Nephron progenitor cell (in vitro differentiated cells): ENCODE results near the gene PPM1B.
"Not testable (repeated sequence)": the region's sequence is repeated elsewhere in the genome, so short reads cannot be mapped to it uniquely, and the experiment has no call there.

Experiments used
- DNase-seq: peaks from one replicate; pipeline ENCODE4 v3.0.0; 2021
- H3K27ac Mint-ChIP-seq: 2 replicates; pipeline ENCODE4 v1.8.0; 2021; ENCODE audit warnings: mild to moderate bottlenecking, moderate library complexity, mixed read lengths
- H3K27me3 Mint-ChIP-seq: 2 replicates; pipeline ENCODE4 v1.8.0; 2021; ENCODE audit warnings: mild to moderate bottlenecking, low read depth, mixed read lengths; ENCODE audit not compliant: poor library complexity
- H3K36me3 Mint-ChIP-seq: 2 replicates; pipeline ENCODE4 v1.8.0; 2021; ENCODE audit warnings: low read depth, mixed read lengths
- H3K4me1 Mint-ChIP-seq: 2 replicates; pipeline ENCODE4 v1.8.0; 2021; ENCODE audit warnings: mixed read lengths
- H3K4me3 Mint-ChIP-seq: 2 replicates; pipeline ENCODE4 v1.8.0; 2021; ENCODE audit warnings: mild to moderate bottlenecking, moderate library complexity, mixed read lengths
- H3K9me3 Mint-ChIP-seq: 2 replicates; pipeline ENCODE4 v1.8.0; 2021; ENCODE audit warnings: mild to moderate bottlenecking, moderate library complexity, mixed read lengths
- TF ChIP-seq, protein P1 (sequence below): fragments of 200-600 bp; sonication (generic); IDR thresholded peaks from 2 replicates; pipeline ENCODE4 v1.5.0; 2021; ENCODE audit warnings: antibody characterized with exemption

PPM1B gene

DNA sequence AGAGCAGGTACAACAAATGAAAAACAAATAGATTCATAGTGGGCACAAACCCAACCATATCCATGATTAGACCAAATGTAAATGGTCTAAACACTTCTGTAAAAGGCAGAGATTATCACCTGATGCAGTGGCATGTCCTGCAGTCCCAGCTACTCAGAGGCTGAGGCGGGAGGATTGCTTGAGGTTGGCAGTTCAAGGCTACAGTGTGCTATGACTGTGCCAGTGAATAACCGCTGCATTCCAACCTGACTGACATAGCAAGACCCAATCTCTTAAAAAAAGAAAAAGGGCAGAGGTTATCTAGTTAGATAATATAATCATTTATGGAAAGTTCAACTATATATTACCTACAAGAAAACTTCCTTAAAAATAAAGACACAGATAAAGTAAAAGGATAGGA is 85.3 kb downstream of the PPM1B start:
- Mint-ChIP-seq H3K9me3 (peaks cover 24% of the 10 kb centered on the region), H3K27me3 (peaks cover 2% of the 10 kb centered on the region), H3K27ac (no peak overlapping the region), H3K36me3 (peaks cover 8% of the 10 kb centered on the region), H3K4me1 (no peaks in the 10 kb centered on the region), H3K4me3 (no peak overlapping the region)
- TF ChIP-seq, protein P1, sequence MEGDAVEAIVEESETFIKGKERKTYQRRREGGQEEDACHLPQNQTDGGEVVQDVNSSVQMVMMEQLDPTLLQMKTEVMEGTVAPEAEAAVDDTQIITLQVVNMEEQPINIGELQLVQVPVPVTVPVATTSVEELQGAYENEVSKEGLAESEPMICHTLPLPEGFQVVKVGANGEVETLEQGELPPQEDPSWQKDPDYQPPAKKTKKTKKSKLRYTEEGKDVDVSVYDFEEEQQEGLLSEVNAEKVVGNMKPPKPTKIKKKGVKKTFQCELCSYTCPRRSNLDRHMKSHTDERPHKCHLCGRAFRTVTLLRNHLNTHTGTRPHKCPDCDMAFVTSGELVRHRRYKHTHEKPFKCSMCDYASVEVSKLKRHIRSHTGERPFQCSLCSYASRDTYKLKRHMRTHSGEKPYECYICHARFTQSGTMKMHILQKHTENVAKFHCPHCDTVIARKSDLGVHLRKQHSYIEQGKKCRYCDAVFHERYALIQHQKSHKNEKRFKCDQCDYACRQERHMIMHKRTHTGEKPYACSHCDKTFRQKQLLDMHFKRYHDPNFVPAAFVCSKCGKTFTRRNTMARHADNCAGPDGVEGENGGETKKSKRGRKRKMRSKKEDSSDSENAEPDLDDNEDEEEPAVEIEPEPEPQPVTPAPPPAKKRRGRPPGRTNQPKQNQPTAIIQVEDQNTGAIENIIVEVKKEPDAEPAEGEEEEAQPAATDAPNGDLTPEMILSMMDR: no peak
- DNase-seq: no peak

DNA sequence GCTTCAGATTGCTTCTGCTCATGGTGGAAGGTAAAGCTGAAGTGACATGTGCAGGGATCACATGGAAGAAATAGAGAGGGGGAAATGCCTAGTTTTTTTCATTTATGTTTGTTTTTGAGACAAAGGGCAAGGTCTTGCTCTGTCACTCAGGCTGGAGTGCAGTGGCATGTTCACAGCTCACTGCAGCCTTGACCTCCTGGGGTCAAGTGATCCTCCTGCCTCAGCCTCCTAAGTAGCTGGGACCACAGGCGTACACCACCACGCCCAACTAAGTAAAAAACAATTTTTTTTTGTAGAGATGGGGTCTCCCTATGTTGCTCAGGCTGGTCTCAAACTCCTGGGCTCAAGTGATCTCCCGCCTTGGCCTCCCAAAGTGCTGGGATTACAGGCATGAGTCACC is 87.0 kb downstream of the PPM1B start:
- H3K27ac Mint-ChIP-seq, H3K4me3 Mint-ChIP-seq, H3K36me3 Mint-ChIP-seq, H3K4me1 Mint-ChIP-seq, DNase-seq, H3K27me3 Mint-ChIP-seq: not testable (repeated sequence)
- H3K9me3 Mint-ChIP-seq: peaks cover 24% of the 10 kb centered on the region

DNA sequence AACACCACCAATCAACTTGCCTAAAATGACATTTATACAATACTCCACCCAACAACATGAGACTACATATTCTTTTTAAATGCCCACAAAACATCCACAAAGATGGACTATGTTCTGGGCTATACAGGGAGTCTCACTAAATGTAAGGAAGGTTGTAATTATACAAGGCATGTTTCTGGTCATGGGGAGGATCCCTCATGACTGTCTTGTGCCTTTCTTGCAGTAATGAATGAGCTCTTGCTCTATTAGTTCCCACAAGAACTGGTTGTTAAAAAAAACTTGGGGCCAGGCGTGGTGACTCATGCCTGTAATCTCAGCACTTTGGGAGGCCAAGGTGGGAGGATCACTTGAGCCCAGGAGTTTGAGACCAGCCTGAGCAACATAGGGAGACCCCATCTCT is 89.1 kb downstream of the PPM1B start:
- H3K36me3 Mint-ChIP-seq, H3K4me3 Mint-ChIP-seq, H3K9me3 Mint-ChIP-seq, H3K27ac Mint-ChIP-seq, H3K27me3 Mint-ChIP-seq, H3K4me1 Mint-ChIP-seq, DNase-seq: not testable (repeated sequence)

DNA sequence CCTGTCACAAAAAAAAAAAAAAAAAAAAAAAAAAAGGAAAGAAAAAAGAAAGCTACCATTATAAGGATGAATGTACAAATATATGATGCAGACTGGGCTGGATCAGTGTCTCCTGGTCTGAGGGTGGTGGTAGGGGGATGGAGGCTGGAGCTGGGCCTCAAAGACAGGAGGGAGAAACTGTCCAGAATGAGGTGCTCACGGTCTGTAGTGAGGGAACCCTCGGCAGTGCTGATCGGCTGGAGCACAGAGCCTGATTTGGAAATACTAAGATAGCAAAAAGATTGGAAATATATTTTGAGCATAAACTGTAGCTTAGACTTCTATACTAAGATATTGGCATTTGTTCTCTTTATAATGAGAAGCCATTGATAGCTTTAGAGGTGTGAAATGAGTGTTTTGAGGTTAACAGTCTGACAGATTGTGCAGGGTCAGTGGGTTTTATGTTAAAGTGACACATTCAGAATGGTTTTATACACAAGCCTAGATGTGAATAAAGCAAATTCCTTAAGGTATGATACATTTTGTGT is 98.7 kb downstream of the PPM1B start:
- H3K36me3 Mint-ChIP-seq: peaks cover 3% of the 10 kb centered on the region
- H3K9me3 Mint-ChIP-seq: peaks cover 15% of the 10 kb centered on the region
- H3K27me3 Mint-ChIP-seq: no peaks in the 10 kb centered on the region
- H3K4me1 Mint-ChIP-seq: peaks cover 14% of the 10 kb centered on the region
- TF ChIP-seq, protein P1: no peak
- DNase-seq: no peak
- no peak overlapping the region for H3K4me3 Mint-ChIP-seq
- peak overlapping the region; percentile 29 for H3K27ac Mint-ChIP-seq

DNA sequence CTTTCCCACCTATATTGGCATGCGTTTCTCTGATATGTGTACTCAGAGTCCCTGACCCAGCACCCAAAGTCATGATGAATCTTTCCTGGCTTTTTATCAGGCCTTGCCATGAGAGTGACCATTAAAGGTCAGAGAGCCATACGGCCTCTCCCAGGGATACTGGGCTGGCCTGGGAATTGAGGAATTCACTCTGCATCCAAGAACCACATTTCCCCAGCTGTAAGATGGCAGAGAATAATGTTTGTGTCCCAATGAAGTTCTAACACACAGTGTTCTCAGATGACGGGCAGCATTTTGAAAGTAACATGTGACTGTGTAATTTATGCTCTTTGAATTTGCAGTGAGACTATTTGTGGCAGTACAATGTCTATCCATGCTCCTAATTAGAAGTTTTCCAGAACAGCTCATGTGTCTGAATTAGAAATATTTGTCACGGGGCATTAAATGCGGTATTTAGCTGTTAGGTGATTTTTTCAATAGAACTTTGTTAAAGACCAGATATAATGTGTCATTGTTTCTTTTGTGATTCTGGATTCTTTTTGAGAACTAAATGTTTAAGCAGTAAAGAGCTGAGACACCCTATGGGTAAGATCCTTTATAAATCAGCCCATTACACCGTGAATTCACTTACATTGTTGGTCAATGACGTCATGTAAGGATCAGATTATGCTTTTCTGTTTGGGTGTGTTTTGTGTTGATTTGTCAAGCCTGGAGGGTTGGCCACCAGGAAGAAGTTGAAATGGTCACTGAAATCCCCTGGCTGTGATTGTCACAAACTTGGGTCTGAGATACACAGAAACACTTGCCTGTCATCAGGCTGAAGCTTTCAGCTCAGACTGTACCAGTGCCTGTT is 99.3 kb downstream of the PPM1B start:
- peaks cover 15% of the 10 kb centered on the region for H3K9me3 Mint-ChIP-seq
- H3K4me1 Mint-ChIP-seq: peaks cover 14% of the 10 kb centered on the region
- no peaks in the 10 kb centered on the region for H3K27me3 Mint-ChIP-seq
- TF ChIP-seq, protein P1: no peak
- DNase-seq: no peak
- H3K27ac Mint-ChIP-seq: peak overlapping the region; percentile 56
- H3K36me3 Mint-ChIP-seq: peaks cover 3% of the 10 kb centered on the region
- H3K4me3 Mint-ChIP-seq: no peak overlapping the region

DNA sequence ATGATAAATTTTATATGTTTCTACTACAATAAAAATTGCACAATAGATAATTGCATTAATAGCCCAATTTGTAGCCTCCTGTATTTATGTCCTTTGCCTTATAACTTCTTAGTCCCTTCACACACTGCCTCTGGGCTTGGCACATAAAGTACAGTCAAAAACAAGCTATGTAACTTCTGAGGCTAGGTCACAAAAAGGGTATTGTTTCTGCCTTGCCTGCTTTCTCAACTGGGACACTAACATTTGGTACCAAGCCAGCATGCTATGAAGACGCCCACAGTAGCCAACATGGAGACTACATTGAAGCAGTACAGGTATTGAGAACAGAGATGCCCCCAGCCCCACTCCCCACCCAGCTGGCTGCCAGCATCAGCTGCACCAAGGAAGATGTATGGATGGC is 101.2 kb downstream of the PPM1B start:
- Mint-ChIP-seq H3K4me1 (peaks cover 14% of the 10 kb centered on the region), H3K36me3 (peaks cover 3% of the 10 kb centered on the region), H3K4me3 (no peak overlapping the region), H3K27me3 (no peaks in the 10 kb centered on the region), H3K9me3 (peaks cover 15% of the 10 kb centered on the region), H3K27ac (no peak overlapping the region)
- TF ChIP-seq, protein P1: no peak
- no peak for DNase-seq

DNA sequence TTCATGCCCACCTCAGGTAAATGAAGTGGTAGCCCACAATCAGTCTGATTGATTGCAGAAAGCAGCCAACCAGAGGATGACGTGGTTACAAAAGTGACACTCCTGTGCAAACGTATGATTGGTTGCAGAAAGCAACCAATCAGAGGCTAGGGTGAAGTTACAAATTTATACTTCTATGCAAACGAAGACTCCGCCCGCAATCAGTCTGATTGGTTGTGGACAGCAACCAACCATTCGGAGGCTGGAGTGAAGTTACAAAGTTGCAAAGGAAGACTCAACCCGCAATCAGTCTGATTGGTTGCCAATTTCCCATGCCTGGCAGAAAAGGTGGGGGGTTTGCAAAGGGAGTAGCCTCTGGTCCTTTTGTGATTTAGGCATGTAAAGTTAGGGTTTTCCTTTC is 102.6 kb downstream of the PPM1B start:
- Mint-ChIP-seq H3K27ac (no peak overlapping the region), H3K27me3 (no peaks in the 10 kb centered on the region), H3K36me3 (peaks cover 3% of the 10 kb centered on the region), H3K4me3 (no peak overlapping the region), H3K9me3 (peaks cover 15% of the 10 kb centered on the region), H3K4me1 (peaks cover 19% of the 10 kb centered on the region)
- no peak for DNase-seq
- TF ChIP-seq, protein P1: no peak
